ENCODE measurements around the gene STEEP1.

The STEEP1 gene

DNA sequence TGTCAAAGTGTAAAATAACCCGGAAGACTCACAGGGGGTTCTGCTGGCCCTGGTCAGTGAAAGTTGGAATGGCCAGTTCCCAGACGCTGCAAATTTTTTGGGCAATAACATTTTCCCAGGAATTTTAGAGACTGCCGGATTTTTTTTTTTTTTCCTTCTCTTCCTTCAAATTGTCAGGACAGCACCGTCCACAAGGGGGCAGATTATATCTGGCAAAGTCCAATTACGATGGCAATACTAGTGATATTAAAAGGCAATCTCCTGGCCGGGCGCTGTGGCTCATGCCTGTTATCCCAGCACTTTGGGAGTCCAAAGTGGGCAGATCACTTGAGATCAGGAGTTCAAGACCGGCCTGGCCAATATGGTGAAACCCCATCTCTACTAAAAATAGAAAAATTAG lies 76.5 kb downstream of the STEEP1 start:
- peak; percentile 37 for DNase-seq (ENCODE audit: low spot score)
